CD4-positive, alpha-beta memory T cell (primary cell): Measurements from ENCODE around the gene NDUFB10. TPM values are rescaled to one million over a fixed set of nuclear protein-coding genes. Genes with fewer than 3 reads are reported as not detected.

Experiments used
- CTCF ChIA-PET: fragments of 350-600 bp; sonication (Branson Sonifier 250); formaldehyde crosslinking; loops from one replicate; lab custom pipeline; 2021; ENCODE audit warnings: inconsistent platforms; ENCODE audit not compliant: partially characterized antibody; lab: Charles Lee
- POLR2A ChIA-PET: fragments of 350-600 bp; sonication (Branson Sonifier 250); formaldehyde crosslinking; loops from one replicate; lab custom pipeline; 2021; ENCODE audit not compliant: partially characterized antibody; lab: Charles Lee
- DNase-seq, 5 donors: peaks; one replicate each; pipeline versions ENCODE4 v3.0.0 to v3.0.0-alpha.2; 2020 to 2022; ENCODE audit warnings: mixed read lengths in 1 of 5
- H3K27ac ChIP-seq: one replicate; pipeline ENCODE4 v1.7.0; 2013; ENCODE audit warnings: low read depth, low read length
- H3K27me3 ChIP-seq: 2 replicates; pipeline ENCODE4 v1.7.0; 2013; ENCODE audit warnings: mild to moderate bottlenecking, low read length, moderate library complexity; ENCODE audit not compliant: insufficient read depth
- H3K36me3 ChIP-seq: 2 replicates; pipeline ENCODE4 v1.7.0; 2013; ENCODE audit warnings: mild to moderate bottlenecking, low read length, moderate library complexity; ENCODE audit not compliant: insufficient read depth
- H3K4me1 ChIP-seq: 2 replicates; pipeline ENCODE4 v1.7.0; 2013; ENCODE audit warnings: mild to moderate bottlenecking, low read length, moderate library complexity; ENCODE audit not compliant: insufficient read depth
- H3K4me3 ChIP-seq, 2 donors: one replicate each; pipeline ENCODE4 v1.7.0; 2013; ENCODE audit warnings: low read length in 2 of 2, mild to moderate bottlenecking in 1 of 2
- H3K9me3 ChIP-seq, 2 donors: one replicate each; pipeline ENCODE4 v1.7.0; 2013; ENCODE audit warnings: low read length in 2 of 2, control low read depth in 1 of 2; ENCODE audit not compliant: control insufficient read depth in 1 of 2
- H3K27ac Mint-ChIP-seq, 7 donors: one replicate each; pipeline ENCODE4 v1.8.0; 2020 to 2021; ENCODE audit warnings: mixed read lengths in 7 of 7, mild to moderate bottlenecking in 6 of 7, inconsistent platforms in 3 of 7, moderate library complexity in 3 of 7
- H3K27me3 Mint-ChIP-seq, 2 donors: one replicate each; pipeline ENCODE4 v1.8.0; 2020 to 2021; ENCODE audit warnings: mixed read lengths in 2 of 2
- H3K36me3 Mint-ChIP-seq, 2 donors: one replicate each; pipeline ENCODE4 v1.8.0; 2020 to 2021; ENCODE audit warnings: mixed read lengths in 2 of 2, inconsistent platforms in 1 of 2, mild to moderate bottlenecking in 1 of 2
- H3K4me1 Mint-ChIP-seq, 4 donors: one replicate each; pipeline ENCODE4 v1.8.0; 2020 to 2021; ENCODE audit warnings: mixed read lengths in 4 of 4, mild to moderate bottlenecking in 1 of 4
- H3K4me3 Mint-ChIP-seq, 8 donors: one replicate each; pipeline ENCODE4 v1.8.0; 2020 to 2021; ENCODE audit warnings: mixed read lengths in 8 of 8, mild to moderate bottlenecking in 7 of 8, moderate library complexity in 6 of 8, inconsistent platforms in 3 of 8
- H3K9me3 Mint-ChIP-seq, 8 donors: one replicate each; pipeline ENCODE4 v1.8.0; 2020 to 2021; ENCODE audit warnings: mixed read lengths in 8 of 8, mild to moderate bottlenecking in 5 of 8, inconsistent platforms in 3 of 8, moderate library complexity in 1 of 8
- intact Hi-C: fragments of 100-400 bp; cut with micrococcal nuclease; formaldehyde crosslinking; loops from one replicate; pipeline ENCODE4 v1.15.1; 2023
- polyA plus RNA-seq, 2 donors: library from polyadenylated mRNA; unstranded; fragments of 300-500 nt; fragmentation: Illumina TruSeq; gene quantifications; one replicate each; pipeline ENCODE4 v1.2.3, GENCODE V29; 2021
- total RNA-seq, 2 experiments: library from RNA; stranded (reverse); gene quantifications; one replicate each; pipeline ENCODE4 v1.2.3, GENCODE V29; 2021

Gene NDUFB10
- total and polyA plus RNA-seq, 4 experiments from 2014 or later = 76.5 to 223 (median 146) TPM

DNA sequence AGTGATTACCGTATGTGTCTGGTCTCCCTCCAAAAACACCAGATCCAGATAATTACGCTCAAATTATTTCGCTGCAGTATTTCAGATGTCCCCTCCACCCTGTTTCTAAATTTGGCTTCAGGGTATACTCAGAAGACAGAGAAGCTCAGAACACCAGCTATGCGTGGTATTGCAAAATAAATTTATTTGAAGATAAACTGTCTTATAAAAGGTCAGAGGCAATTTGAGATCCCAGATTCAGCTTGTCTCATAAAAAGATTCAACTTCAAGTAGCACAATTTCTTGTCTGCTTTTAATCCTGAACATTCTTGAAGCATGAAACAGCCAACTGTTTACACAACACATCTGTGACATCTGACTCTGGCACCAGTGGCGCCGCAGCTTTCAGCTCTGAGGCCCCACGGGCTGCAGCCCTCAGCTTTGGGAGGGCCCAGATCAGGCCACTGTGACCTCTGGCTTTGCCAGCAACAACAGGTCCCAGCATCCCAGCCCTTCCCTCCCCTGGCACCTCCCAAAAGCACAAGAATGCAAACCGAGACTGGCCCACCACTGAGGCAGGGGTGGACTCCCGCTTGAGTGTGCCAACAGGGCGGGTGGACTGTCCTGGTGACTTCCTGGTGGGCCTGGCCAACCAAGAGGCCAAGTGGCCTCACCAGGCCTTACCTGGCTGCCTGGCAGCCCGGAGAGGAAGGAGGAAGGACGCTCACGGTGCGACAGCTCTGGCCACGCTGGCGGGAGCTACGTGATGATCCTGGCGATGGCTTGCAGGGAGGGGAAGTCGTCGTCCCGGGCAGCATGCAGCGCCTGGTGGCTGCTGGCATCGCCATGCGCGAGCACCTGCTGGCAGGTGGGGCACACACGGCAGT is 38.4 kb downstream of the NDUFB10 start:
- H3K36me3 Mint-ChIP-seq = peaks cover 14 to 18% of the 10 kb centered on the region in 2 donors
- Histone ChIP-seq H3K4me1 (no peaks in the 10 kb centered on the region), H3K9me3 (no peaks in the 10 kb centered on the region), H3K27ac (no peak overlapping the region), H3K27me3 (no peaks in the 10 kb centered on the region), H3K4me3 (no peak overlapping the region), H3K36me3 (peaks cover 29% of the 10 kb centered on the region)
- ChIA-PET POLR2A (interaction anchor here (1.2 kb wide), 1 partner anchor 13 kb away, joined by 4 read pairs; the partner anchor contains the start of gene GFER), CTCF (interaction anchor here (1.0 kb wide), 1 partner anchor 143 kb away, joined by 5 read pairs; no protein-coding TSS in a partner anchor)
- H3K9me3 Mint-ChIP-seq = peaks cover 0 to 1% (median 0%) of the 10 kb centered on the region in 8 donors
- intact Hi-C loops = no loop called here
- H3K27ac Mint-ChIP-seq = peak overlapping the region in 1 of 7 donors; percentile 35
- H3K4me3 Mint-ChIP-seq = no peak overlapping the region
- H3K4me1 Mint-ChIP-seq = peaks cover 0 to 2% (median 0%) of the 10 kb centered on the region in 4 donors
- DNase-seq = no peak
- H3K27me3 Mint-ChIP-seq = no peaks in the 10 kb centered on the region

- peaks cover 14 to 18% of the 10 kb centered on the region in 2 donors for H3K36me3 Mint-ChIP-seq
These were observed 39.1 kb downstream of the NDUFB10 start for GRCh38 chr16:1998360-1998835.

DNA sequence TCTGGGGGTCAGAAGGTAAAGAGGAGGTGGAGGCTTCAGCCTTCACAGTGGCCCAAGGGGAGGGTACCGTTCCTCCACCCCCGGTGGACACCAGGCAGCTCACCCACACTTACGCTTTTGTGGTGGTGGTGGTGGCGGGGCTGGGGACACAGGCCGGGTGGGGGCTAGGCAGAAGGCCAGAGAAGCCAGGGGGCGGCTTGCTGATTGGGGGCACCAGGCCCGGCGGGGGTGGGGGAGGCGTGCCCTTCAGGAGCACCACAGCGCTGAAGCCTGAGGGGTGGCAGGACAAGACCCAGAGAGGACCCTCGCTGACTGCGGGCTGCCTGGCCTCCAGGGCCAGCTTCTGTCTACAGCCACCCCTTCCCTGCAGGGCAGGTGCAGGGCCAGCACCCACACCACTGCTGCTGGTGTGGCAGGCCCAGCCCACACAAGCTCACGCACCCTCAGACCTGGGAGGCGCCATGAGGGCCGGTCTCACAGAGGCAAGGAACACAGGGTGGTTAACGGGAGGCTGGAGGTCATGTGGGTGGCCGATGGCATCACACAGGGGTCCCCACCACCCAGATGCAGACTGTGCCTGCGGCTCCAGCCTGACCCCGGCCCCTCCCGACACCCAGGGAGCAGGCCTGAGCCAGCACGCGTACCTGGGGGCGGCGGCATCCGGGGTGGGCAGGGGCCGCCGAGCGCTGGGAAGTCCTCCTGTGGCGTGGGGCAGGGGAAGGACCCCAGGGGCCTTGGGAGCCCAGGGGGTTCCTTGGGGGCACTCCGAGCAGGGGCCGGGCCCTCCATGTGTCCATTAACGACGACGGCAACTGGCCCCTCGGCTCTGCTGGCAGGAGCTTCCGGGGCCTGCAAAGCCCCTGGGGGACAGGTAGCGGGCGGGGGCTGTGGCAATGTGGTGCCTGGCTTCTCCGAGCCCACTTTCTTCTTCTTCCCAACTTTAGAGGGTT is 39.8 kb downstream of the NDUFB10 start:
- no peak for DNase-seq
- CTCF ChIA-PET = no interaction called here
- H3K4me1 Mint-ChIP-seq = peaks cover 0 to 7% (median 0%) of the 10 kb centered on the region in 4 donors
- H3K27me3 Mint-ChIP-seq = no peaks in the 10 kb centered on the region
- Histone ChIP-seq H3K4me1 (peaks cover 7% of the 10 kb centered on the region), H3K4me3 (no peak overlapping the region), H3K27me3 (no peaks in the 10 kb centered on the region), H3K27ac (no peak overlapping the region), H3K9me3 (no peaks in the 10 kb centered on the region), H3K36me3 (peaks cover 38% of the 10 kb centered on the region)
- intact Hi-C loops = no loop called here
- H3K4me3 Mint-ChIP-seq = no peak overlapping the region
- no peak overlapping the region for H3K27ac Mint-ChIP-seq
- POLR2A ChIA-PET = interaction anchor here (0.6 kb wide), 1 partner anchor 33 kb away, joined by 3 read pairs; no protein-coding TSS in a partner anchor
- H3K36me3 Mint-ChIP-seq = peaks cover 14 to 18% of the 10 kb centered on the region in 2 donors
- no peaks in the 10 kb centered on the region for H3K9me3 Mint-ChIP-seq

More at GRCh38 chr16:1998360-1998835, 39.1 kb downstream of the NDUFB10 start:
- Mint-ChIP-seq H3K4me1 (peaks cover 0 to 2% (median 0%) of the 10 kb centered on the region in 4 donors), H3K27ac (peak overlapping the region in 1 of 7 donors; percentile 82), H3K4me3 (no peak overlapping the region), H3K27me3 (no peaks in the 10 kb centered on the region), H3K9me3 (peaks cover 0 to under 1% (median 0%) of the 10 kb centered on the region in 8 donors)
- ChIA-PET POLR2A (interaction anchor here (0.6 kb wide), 1 partner anchor 32 kb away, joined by 3 read pairs; no protein-coding TSS in a partner anchor), CTCF (no interaction called here)
- Histone ChIP-seq H3K4me1 (peaks cover under 1% of the 10 kb centered on the region), H3K36me3 (peaks cover 36% of the 10 kb centered on the region), H3K27ac (no peak overlapping the region), H3K9me3 (no peaks in the 10 kb centered on the region), H3K4me3 (no peak overlapping the region), H3K27me3 (no peaks in the 10 kb centered on the region)
- intact Hi-C loops = no loop called here
- DNase-seq = no peak

GRCh38 chr16:1999866-2000514 is 40.7 kb downstream of the NDUFB10 start:
- DNase-seq = no peak
- no peaks in the 10 kb centered on the region for H3K9me3 Mint-ChIP-seq
- no peaks in the 10 kb centered on the region for H3K27me3 Mint-ChIP-seq
- H3K4me1 Mint-ChIP-seq = peaks cover 0 to 12% (median 0%) of the 10 kb centered on the region in 4 donors
- H3K4me3 Mint-ChIP-seq = no peak overlapping the region
- H3K36me3 Mint-ChIP-seq = peaks cover 14 to 20% of the 10 kb centered on the region in 2 donors
- Histone ChIP-seq H3K27ac (no peak overlapping the region), H3K4me3 (no peak overlapping the region), H3K9me3 (no peaks in the 10 kb centered on the region), H3K36me3 (peaks cover 38% of the 10 kb centered on the region), H3K4me1 (peaks cover 12% of the 10 kb centered on the region), H3K27me3 (no peaks in the 10 kb centered on the region)
- CTCF ChIA-PET = no interaction called here
- no peak overlapping the region for H3K27ac Mint-ChIP-seq
- intact Hi-C loops = no loop called here
- POLR2A ChIA-PET = interaction anchor here (0.8 kb wide), 1 partner anchor 35 kb away, joined by 3 read pairs; the partner anchor contains the start of gene RPS2

DNA sequence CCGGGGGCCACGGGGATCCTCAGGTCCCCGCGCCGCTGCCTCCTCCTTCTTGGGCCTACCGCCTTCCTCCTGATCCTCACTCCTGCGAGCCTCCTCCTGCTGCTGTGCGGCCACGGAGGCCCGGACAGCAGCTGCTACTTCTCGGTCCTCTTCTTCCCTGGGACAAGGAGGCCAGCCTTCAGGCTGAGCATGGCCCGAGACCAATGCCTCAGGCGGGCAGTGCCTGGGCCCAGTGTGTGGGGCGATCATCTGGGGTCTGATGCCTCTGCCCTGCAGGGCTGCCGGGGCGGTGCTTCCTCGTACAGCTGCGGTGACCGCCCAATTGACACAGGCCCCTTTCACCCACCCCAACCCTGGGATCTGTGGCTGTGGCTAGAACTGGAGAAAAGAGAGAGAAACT is 41.7 kb downstream of the NDUFB10 start:
- H3K36me3 ChIP-seq = peaks cover 38% of the 10 kb centered on the region
- no peak overlapping the region for H3K27ac ChIP-seq
- H3K36me3 Mint-ChIP-seq = peaks cover 14 to 20% of the 10 kb centered on the region in 2 donors
- peaks cover 2 to 18% (median 4%) of the 10 kb centered on the region in 4 donors for H3K4me1 Mint-ChIP-seq
- intact Hi-C loops = no loop called here
- H3K27me3 Mint-ChIP-seq = no peaks in the 10 kb centered on the region
- no peak overlapping the region for H3K4me3 Mint-ChIP-seq
- POLR2A ChIA-PET = interaction anchor here (0.8 kb wide), 1 partner anchor 36 kb away, joined by 3 read pairs; the partner anchor contains the start of gene RPS2
- CTCF ChIA-PET = no interaction called here
- peaks cover 13% of the 10 kb centered on the region for H3K4me1 ChIP-seq
- H3K9me3 Mint-ChIP-seq = no peaks in the 10 kb centered on the region
- H3K27ac Mint-ChIP-seq = peak overlapping the region in 1 of 7 donors; percentile 7
- no peaks in the 10 kb centered on the region for H3K27me3 ChIP-seq
- no peaks in the 10 kb centered on the region for H3K9me3 ChIP-seq
- no peak for DNase-seq
- H3K4me3 ChIP-seq = no peak overlapping the region

- peaks cover 17% of the 10 kb centered on the region for H3K4me1 ChIP-seq
- no peaks in the 10 kb centered on the region for H3K9me3 Mint-ChIP-seq
- CTCF ChIA-PET = interaction anchor here (4.9 kb wide), 1 partner anchor 138 kb away, joined by 44 read pairs; no protein-coding TSS in a partner anchor
These were observed 42.4 kb downstream of the NDUFB10 start for GRCh38 chr16:2001456-2002355.

More at GRCh38 chr16:2001456-2002355, 42.4 kb downstream of the NDUFB10 start:
- Mint-ChIP-seq H3K36me3 (peaks cover 14 to 20% of the 10 kb centered on the region in 2 donors), H3K4me1 (peaks cover 5 to 24% (median 9%) of the 10 kb centered on the region in 4 donors), H3K4me3 (no peak overlapping the region), H3K27ac (no peak overlapping the region), H3K27me3 (no peaks in the 10 kb centered on the region)
- no peak overlapping the region for H3K4me3 ChIP-seq
- H3K9me3 ChIP-seq = no peaks in the 10 kb centered on the region
- no peaks in the 10 kb centered on the region for H3K27me3 ChIP-seq
- intact Hi-C loops = no loop called here
- H3K27ac ChIP-seq = no peak overlapping the region
- DNase-seq = no peak
- POLR2A ChIA-PET = no interaction called here
- peaks cover 38% of the 10 kb centered on the region for H3K36me3 ChIP-seq
